ENCODE measurements around the gene XPO4.
A peak's percentile ranks its signal among the peaks of the same experiment; 100 is the strongest.

Gene XPO4

DNA sequence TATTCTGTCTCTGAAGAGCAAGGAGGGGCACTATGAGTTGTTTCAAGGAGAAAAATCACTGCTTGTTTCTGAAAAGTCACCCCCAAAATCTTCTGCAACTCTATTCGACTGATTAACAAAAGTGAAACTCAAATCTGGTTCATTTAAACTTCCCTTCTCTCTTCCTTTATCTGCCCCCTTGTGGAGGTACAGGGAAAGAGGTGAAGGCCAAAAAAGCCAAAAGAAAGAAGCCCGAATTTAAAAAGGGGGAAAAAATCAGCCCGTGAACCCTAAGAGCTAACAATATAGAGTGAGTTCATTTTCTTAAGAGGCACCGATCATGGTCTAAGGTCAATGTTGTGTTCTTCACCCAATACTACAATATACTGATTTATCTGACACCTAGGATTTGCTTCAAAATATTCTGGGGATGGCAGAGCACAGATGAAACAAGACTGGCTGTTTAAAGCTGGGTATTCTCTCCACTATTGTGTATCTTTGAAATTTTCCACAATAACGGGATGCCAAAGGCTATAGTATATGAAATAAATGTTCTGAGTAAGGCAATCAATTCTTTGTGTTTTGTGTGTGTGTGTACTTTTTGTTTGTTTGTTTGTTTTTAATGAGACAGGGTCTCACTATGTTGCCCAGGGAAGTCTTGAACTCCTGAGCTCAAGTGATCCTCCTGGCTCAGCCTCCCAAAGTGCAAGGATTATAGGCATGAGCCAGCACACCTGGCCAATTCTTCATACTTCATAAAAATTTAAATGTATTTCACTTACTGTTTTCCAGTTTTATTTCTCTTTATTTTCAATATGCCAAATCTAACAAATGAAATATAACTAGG, 73.8 kb downstream of the XPO4 start:
- H3K36me3 Mint-ChIP-seq (ENCODE audit: low read depth) = peaks cover 11% of the 10 kb centered on the region
- no peaks in the 10 kb centered on the region for H3K27me3 Mint-ChIP-seq
- no peak for ATAC-seq
- peak; percentile 16 for DNase-seq
- H3K4me1 Mint-ChIP-seq = peaks cover 9% of the 10 kb centered on the region
- no peak overlapping the region for H3K4me3 Mint-ChIP-seq
- H3K27ac Mint-ChIP-seq = no peak overlapping the region
- H3K9me3 Mint-ChIP-seq = no peaks in the 10 kb centered on the region

DNA sequence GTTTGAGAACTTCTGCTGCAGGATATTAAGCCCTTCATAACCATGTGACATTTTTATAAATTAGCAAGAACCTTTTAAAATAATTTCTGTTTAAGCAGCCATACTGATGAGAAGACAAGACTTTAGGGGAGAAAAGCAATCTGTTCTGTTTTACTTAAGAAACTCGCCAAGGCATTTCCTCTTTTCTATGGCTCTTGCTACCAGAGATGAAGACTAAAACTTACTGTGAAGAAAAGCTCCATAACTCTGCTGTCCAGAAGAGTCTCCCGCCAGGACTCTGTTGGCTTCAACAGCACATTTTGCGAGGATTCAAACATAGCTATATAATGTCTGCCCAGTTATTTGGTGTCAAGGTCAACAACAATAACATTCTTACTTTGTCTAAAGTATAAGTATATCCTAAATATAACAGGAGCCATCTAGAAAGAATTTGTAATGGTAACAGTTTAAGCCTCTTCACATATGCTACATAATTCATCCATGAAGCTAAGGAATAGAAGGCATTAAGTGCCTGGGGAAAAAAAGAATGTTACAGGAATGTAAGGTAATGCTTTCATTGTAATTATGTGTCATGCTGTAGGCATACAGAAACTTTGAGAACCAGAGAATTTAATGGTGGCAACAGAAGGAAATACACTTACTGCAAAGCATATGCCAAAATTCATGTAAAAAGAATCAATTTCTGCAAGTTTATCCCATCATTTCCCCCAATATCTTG, 75.5 kb downstream of the XPO4 start:
- no peak overlapping the region for H3K27ac Mint-ChIP-seq
- peaks cover 9% of the 10 kb centered on the region for H3K36me3 Mint-ChIP-seq (ENCODE audit: low read depth)
- H3K4me3 Mint-ChIP-seq = no peak overlapping the region
- H3K4me1 Mint-ChIP-seq = peaks cover 9% of the 10 kb centered on the region
- ATAC-seq (no peak), DNase-seq (no peak)
- H3K9me3 Mint-ChIP-seq = no peaks in the 10 kb centered on the region
- no peaks in the 10 kb centered on the region for H3K27me3 Mint-ChIP-seq

DNA sequence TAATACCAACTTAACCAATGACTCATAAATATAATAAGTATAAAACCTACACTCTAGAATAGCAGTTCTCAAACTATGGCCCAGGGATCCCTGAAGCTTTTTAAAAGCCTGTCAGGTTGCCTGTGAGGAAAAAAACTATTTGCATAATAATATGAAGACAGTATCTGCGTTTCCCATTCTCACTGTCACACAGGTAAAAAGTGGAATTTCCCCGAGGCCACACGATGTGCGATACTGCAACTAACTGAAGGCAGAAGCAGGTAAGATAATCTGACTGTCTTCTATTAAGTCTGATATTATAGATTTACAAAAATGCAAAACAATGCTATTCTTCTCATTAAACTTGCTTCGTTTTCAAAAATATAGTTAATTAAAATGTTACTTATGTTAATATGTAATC, 76.2 kb downstream of the XPO4 start:
- Mint-ChIP-seq H3K4me1 (peaks cover 12% of the 10 kb centered on the region), H3K9me3 (no peaks in the 10 kb centered on the region), H3K36me3 (ENCODE audit: low read depth) (peaks cover 12% of the 10 kb centered on the region), H3K27ac (no peak overlapping the region), H3K27me3 (no peaks in the 10 kb centered on the region), H3K4me3 (no peak overlapping the region)
- no peak for ATAC-seq
- DNase-seq = no peak

DNA sequence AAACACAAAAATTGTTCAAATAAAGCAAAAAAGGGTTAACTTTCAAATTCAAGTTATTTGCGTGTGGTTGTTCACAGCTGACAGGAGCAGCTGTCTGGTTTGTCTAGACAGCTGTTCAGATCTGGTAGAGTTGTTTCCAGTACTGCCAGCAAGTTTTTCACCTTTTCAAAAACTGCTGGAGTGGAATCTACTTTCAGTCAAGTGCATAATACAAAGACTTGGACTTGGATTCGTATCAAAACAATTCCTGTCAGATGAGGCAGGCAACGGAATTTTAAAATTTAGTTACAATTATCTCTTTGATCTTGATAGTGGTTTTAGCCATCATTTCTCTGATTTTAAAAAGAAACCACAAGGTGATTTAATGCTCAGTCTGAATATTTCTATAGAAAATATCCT, 77.1 kb downstream of the XPO4 start:
- no peak for ATAC-seq
- Mint-ChIP-seq H3K4me3 (no peak overlapping the region), H3K27ac (no peak overlapping the region), H3K36me3 (ENCODE audit: low read depth) (peaks cover 19% of the 10 kb centered on the region), H3K4me1 (peaks cover 20% of the 10 kb centered on the region), H3K27me3 (no peaks in the 10 kb centered on the region), H3K9me3 (no peaks in the 10 kb centered on the region)
- DNase-seq = no peak

DNA sequence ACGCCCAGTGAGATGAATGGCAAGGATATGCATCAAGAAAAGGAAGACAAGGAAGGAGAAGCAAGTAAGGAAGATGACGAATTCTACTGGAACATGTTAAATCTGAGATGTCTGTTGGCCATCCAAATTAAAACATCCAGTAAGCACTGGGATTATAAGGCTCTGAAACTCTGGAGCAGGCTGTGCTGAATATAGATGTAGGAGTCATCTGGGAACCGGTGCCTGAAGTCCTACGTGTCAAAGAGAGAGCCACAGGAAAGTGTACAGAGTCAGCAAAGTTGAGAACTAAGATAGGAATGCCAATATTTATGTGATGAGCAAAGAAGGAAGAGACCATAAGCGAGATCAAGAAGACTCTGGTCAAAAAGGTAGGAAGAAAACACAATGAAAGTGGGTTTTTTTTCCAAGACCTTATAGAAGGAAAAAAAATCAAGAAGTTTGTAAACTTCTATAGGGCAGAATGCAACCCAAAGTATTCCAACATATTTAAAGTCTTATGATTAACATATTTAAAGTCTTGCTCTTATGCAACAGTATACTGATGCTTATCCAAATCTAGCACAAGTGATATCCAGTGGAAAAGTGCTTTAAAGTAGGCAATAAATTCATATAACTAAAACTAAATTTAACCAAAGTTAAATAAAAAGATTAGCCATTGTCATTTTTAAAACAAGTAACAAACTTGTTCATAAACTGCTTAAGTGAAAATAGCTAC, 77.6 kb downstream of the XPO4 start:
- H3K36me3 Mint-ChIP-seq (ENCODE audit: low read depth) = peaks cover 21% of the 10 kb centered on the region
- H3K9me3 Mint-ChIP-seq = no peaks in the 10 kb centered on the region
- H3K4me3 Mint-ChIP-seq = no peak overlapping the region
- H3K4me1 Mint-ChIP-seq = peaks cover 25% of the 10 kb centered on the region
- no peak for ATAC-seq
- no peak for DNase-seq
- H3K27me3 Mint-ChIP-seq = no peaks in the 10 kb centered on the region
- no peak overlapping the region for H3K27ac Mint-ChIP-seq

DNA sequence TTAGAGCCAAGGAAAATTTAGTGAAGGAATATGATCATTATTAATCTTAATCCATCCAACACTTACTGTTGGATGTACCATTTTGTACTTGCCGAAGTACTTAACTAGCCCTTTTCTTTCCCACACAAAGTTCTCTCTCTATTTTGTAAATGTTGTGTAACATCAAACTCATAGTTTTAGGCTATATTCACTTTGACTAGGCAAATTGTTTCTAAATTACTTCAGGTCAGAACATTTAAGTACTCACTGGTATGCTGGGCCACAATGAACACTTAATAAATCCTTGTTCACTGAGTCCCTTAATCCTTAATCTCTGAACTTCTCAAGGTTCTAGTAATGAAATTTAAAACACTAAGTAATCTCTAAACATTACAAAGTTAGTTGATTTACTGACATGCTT, 79.5 kb downstream of the XPO4 start:
- no peak overlapping the region for H3K27ac Mint-ChIP-seq
- no peak for DNase-seq
- H3K27me3 Mint-ChIP-seq = no peaks in the 10 kb centered on the region
- H3K4me1 Mint-ChIP-seq = peaks cover 21% of the 10 kb centered on the region
- H3K9me3 Mint-ChIP-seq = no peaks in the 10 kb centered on the region
- H3K4me3 Mint-ChIP-seq = no peak overlapping the region
- peaks cover 24% of the 10 kb centered on the region for H3K36me3 Mint-ChIP-seq (ENCODE audit: low read depth)
- no peak for ATAC-seq

DNA sequence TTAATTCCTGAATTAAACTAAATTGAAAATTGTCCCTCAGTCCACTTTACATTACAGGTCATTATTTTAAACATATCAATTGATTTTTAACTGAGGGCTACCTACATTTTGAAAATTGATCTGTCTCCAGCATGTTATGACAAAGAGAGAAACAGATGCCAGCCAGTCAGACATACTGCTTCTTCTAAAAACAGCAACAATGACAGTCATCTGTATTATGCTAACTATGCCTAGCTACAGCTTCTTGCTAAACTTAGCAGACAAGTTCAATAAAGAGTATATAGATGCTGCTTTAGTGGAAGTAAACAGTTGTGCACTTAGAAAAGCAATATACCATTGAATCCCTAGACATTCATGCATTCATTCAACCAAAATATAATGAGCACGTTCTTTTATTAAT, 80.1 kb downstream of the XPO4 start:
- H3K4me3 Mint-ChIP-seq = no peak overlapping the region
- no peak for ATAC-seq
- peaks cover 20% of the 10 kb centered on the region for H3K4me1 Mint-ChIP-seq
- peaks cover 27% of the 10 kb centered on the region for H3K36me3 Mint-ChIP-seq (ENCODE audit: low read depth)
- no peak for DNase-seq
- no peaks in the 10 kb centered on the region for H3K9me3 Mint-ChIP-seq
- no peaks in the 10 kb centered on the region for H3K27me3 Mint-ChIP-seq
- H3K27ac Mint-ChIP-seq = no peak overlapping the region

DNA sequence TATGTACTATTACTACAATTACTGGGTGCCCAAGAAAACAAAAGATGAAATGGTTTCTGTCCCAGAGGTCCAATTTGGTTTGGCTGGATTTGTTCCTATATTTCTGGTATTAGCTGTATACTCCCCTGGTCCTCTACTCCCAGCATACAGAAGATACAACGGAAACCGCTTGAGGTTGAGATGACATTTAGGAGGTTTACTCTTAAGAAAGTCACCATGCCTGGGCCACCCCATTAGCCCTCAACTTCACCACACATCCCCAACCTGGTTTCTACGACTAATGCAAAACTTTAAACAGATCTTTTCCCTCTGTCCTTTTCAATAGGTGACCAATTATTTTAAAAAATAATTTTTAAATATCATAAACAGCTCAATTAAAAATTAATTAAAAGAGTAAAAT, 82.8 kb downstream of the XPO4 start:
- DNase-seq = no peak
- Mint-ChIP-seq H3K27ac (no peak overlapping the region), H3K4me3 (no peak overlapping the region), H3K36me3 (ENCODE audit: low read depth) (peaks cover 29% of the 10 kb centered on the region), H3K9me3 (no peaks in the 10 kb centered on the region), H3K4me1 (peaks cover 20% of the 10 kb centered on the region), H3K27me3 (no peaks in the 10 kb centered on the region)
- ATAC-seq = peak; percentile 77

DNA sequence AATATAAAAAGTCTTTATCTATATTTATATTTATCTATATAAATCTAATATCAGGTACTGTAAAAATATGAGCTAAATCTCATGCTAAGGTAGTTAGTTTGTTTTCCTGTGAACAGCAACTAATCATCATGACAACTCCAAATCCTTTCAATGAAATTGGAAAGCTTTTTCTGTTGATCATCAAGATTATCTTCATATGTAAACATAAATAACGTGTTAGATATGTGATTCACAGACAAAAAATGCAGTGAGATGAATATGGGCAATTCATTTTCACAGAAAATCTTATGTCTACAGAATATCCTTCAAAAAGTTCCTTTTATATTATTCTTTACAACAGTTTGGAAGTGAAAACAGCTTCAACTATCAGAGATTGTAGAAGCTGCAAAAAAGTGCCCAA, 87.1 kb downstream of the XPO4 start:
- ATAC-seq (no peak), DNase-seq (no peak)
- no peak overlapping the region for H3K4me3 Mint-ChIP-seq
- no peak overlapping the region for H3K27ac Mint-ChIP-seq
- no peaks in the 10 kb centered on the region for H3K9me3 Mint-ChIP-seq
- no peaks in the 10 kb centered on the region for H3K27me3 Mint-ChIP-seq
- H3K4me1 Mint-ChIP-seq = peaks cover 15% of the 10 kb centered on the region
- peaks cover 36% of the 10 kb centered on the region for H3K36me3 Mint-ChIP-seq (ENCODE audit: low read depth)

DNA sequence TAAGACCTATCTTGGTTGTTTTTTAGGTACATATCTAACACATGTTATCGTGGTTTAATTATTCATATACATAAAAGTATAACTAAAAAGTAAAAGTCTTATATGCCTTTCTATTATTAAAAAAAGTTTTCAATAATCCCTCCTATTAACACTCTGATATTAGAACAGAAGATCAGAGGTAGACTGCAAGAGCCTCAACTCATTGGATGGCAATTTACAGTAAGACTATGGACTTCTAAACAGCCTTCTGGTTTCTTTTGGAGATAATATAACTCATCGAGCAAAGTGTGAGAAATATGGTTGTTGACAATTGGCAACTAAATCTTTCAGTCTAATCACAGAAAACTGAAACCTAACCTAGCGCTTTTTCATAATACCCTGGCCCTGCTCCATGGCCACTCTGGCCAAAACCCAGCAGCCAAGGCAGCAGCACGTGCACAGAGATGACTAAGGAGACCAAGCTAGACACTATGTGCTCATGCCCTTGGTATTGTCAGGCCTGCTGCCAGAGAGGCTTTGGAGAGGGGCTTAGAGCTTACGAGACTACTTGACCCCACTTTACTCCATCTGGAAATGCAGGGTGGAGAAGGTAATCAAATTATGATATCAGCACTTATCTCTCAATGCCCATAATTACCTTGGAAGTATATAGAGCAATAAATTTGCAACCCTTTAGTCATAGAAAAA, 88.2 kb downstream of the XPO4 start:
- Mint-ChIP-seq H3K4me3 (no peak overlapping the region), H3K27ac (no peak overlapping the region), H3K4me1 (peaks cover 7% of the 10 kb centered on the region), H3K36me3 (ENCODE audit: low read depth) (peaks cover 38% of the 10 kb centered on the region), H3K9me3 (no peaks in the 10 kb centered on the region), H3K27me3 (no peaks in the 10 kb centered on the region)
- no peak for DNase-seq
- ATAC-seq = no peak

DNA sequence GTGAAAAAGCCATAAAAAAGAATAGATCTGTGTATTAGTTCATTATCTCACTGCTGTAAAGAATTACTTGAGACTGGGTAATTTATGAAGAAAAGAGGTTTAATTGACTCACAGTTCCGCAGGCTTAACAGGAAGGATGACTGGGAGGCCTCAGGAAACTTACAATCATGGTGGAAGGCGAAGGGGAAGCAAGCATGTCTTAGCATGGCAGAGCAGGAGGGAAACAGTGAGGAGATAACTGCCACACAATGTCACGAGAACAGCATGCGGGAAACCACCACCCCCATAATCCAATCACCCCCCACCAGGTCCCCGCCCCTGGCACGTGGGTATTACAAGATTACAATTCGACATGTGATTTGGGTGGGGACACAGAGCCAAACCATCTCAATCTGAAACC, 89.7 kb downstream of the XPO4 start:
- Mint-ChIP-seq H3K4me1 (peaks cover 7% of the 10 kb centered on the region), H3K27me3 (no peaks in the 10 kb centered on the region), H3K4me3 (no peak overlapping the region), H3K27ac (no peak overlapping the region), H3K9me3 (no peaks in the 10 kb centered on the region), H3K36me3 (ENCODE audit: low read depth) (peaks cover 41% of the 10 kb centered on the region)
- DNase-seq (no peak), ATAC-seq (no peak)

DNA sequence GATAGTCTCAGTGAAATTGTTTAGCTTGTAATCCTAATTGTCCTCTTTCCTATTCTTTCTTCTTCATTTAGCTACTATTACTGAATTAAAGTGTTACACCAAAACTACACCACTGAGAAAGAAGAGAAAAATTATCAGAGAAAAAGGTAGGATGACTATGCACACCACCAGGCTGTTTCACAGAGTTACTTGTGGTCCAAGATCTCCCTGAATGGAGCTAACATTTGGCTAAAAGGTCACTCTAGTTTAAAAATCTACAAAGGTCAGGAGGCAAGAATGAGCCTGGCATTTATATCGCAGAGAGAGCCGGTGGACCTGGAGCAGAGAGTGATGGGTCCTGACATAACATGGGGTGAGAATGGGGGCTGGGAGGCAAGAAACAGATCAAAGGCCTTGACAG, 91.7 kb downstream of the XPO4 start:
- Mint-ChIP-seq H3K4me1 (peaks cover 7% of the 10 kb centered on the region), H3K9me3 (no peaks in the 10 kb centered on the region), H3K27me3 (no peaks in the 10 kb centered on the region), H3K27ac (no peak overlapping the region), H3K4me3 (no peak overlapping the region), H3K36me3 (ENCODE audit: low read depth) (peaks cover 47% of the 10 kb centered on the region)
- DNase-seq (no peak), ATAC-seq (peak; percentile 75)

DNA sequence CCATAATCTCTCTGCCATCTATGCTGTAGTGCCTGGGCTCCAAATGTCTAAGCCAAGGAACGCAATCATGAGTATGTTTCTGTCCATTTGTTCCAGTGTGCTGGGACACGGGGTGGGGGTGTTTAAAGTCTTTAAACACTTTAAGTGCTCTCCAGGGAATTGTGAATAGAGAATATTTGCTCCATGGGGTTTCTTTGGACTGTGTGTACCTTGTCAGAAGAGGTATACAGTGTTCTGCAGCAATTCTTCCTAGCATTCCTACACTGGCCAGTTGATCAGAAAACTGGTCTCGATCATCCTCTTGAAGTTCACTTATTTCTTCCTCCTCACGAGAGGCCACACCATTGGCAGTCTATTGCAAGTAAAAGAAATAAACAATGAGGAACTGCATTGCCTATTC, 93.7 kb downstream of the XPO4 start:
- ATAC-seq = no peak
- H3K9me3 Mint-ChIP-seq = no peaks in the 10 kb centered on the region
- no peaks in the 10 kb centered on the region for H3K27me3 Mint-ChIP-seq
- no peak for DNase-seq
- no peak overlapping the region for H3K4me3 Mint-ChIP-seq
- H3K36me3 Mint-ChIP-seq (ENCODE audit: low read depth) = peaks cover 55% of the 10 kb centered on the region
- H3K4me1 Mint-ChIP-seq = peaks cover 7% of the 10 kb centered on the region
- no peak overlapping the region for H3K27ac Mint-ChIP-seq

DNA sequence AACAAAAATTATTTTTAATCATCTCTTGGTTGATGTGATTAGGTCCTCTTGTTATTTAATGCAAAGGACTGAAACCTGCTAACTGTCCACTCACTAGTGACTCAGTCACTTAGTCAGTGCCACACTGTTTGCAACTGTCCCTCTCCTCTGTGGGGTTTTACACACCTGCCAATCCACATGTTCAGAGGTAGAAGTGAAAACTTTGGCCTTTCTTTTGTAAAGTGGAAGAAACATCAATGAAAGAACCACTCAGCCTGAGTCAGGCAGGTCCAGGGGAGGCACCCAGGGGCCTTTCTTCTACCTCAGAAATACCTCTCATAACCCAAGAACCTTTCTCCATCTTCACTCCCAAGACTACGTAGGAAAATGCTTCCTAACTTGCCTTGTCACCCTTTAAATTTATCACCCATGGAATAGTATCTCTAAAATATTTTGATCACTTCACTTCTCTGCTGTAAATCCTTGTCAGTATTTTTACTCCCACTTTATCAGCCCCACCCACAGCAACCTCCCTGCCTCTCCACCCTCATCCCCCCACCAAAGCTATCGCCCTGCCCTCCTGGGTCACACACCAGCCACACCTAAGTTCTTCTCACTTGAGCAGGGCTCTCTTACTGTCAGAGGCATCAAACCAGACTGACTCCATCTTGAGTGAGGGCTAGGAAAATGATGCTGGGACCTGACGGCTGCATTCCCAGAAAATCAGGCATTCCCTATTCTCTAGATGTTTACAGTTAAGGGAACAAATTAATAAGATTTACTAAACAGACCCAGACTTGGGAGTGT, 99.2 kb downstream of the XPO4 start:
- ATAC-seq (peak; percentile 71), DNase-seq (no peak)
- Mint-ChIP-seq H3K27ac (peak overlapping the region; percentile 26), H3K27me3 (no peaks in the 10 kb centered on the region), H3K9me3 (no peaks in the 10 kb centered on the region), H3K4me1 (peaks cover 21% of the 10 kb centered on the region), H3K4me3 (no peak overlapping the region), H3K36me3 (ENCODE audit: low read depth) (peaks cover 36% of the 10 kb centered on the region)
